Ovary (tissue), 3 donors: Measurements from ENCODE around the gene WNT11.

Source experiments
- CTCF ChIP-seq, 3 donors: fragments of 450-650 bp in 2 of 3; fragments of 200-600 bp in 1 of 3; IDR thresholded peaks; one replicate each; pipeline versions ENCODE4 v1.5.1 to v1.8.0; 2016 to 2022; ENCODE audit warnings: antibody characterized with exemption in 3 of 3, mild to moderate bottlenecking in 1 of 3
- EP300 ChIP-seq: sonication (generic); formaldehyde crosslinking; IDR thresholded peaks from one replicate; pipeline ENCODE4 v1.6.1; 2017; ENCODE audit warnings: antibody characterized with exemption
- POLR2A ChIP-seq: fragments of 450-650 bp; IDR thresholded peaks from one replicate; pipeline ENCODE4 v1.6.1; 2017; ENCODE audit warnings: antibody characterized with exemption, mild to moderate bottlenecking, moderate library complexity
- donor health status: DM: no; HTN: no; CAD: no.

- TF ChIP-seq CTCF (IDR thresholded peaks at IDR 0.05): no peak
- TF ChIP-seq POLR2A: no peak
- no peak for TF ChIP-seq EP300
These were observed 41.2 kb downstream of the WNT11 start for GRCh38 chr11:76164861-76165751.
